Activated B cell treated with CpG ODN at 0.5 μM for 24 hours (primary cell): ENCODE results near the gene IGFBP4. TPM values are rescaled to one million over a fixed set of nuclear protein-coding genes. Genes with fewer than 3 reads are reported as not detected.

Experiments
- ATAC-seq: fragments of 200-7000 bp; cut with Tn5 transposase; one replicate; pipeline ENCODE4 v1.10.0; 2021; ENCODE audit warnings: low read depth, mild to moderate bottlenecking, moderate library complexity
- CTCF ChIA-PET: fragments of 350-600 bp; sonication (Branson Sonifier 250); formaldehyde crosslinking; loops from one replicate; lab custom pipeline; 2021; ENCODE audit warnings: antibody characterized with exemption; lab: Charles Lee
- POLR2A ChIA-PET: fragments of 350-600 bp; sonication (Branson Sonifier 250); formaldehyde crosslinking; loops from one replicate; lab custom pipeline; 2021; ENCODE audit warnings: antibody characterized with exemption; lab: Charles Lee
- DNase-seq: peaks from one replicate; pipeline ENCODE4 v3.0.0; 2022
- H3K27ac Mint-ChIP-seq: one replicate; pipeline ENCODE4 v1.8.0; 2020; ENCODE audit warnings: mixed read lengths
- H3K27me3 Mint-ChIP-seq: one replicate; pipeline ENCODE4 v1.8.0; 2021; ENCODE audit warnings: mixed read lengths
- H3K36me3 Mint-ChIP-seq: one replicate; pipeline ENCODE4 v1.8.0; 2021; ENCODE audit warnings: low read depth, mixed read lengths
- H3K4me1 Mint-ChIP-seq: one replicate; pipeline ENCODE4 v1.8.0; 2021; ENCODE audit warnings: mixed read lengths
- H3K4me3 Mint-ChIP-seq: one replicate; pipeline ENCODE4 v1.8.0; 2020; ENCODE audit warnings: mild to moderate bottlenecking, mixed read lengths
- H3K9me3 Mint-ChIP-seq: one replicate; pipeline ENCODE4 v1.8.0; 2020; ENCODE audit warnings: mixed read lengths
- CTCF ChIP-seq: fragments of 200-600 bp; IDR thresholded peaks from one replicate; pipeline ENCODE4 v1.8.0; 2022; ENCODE audit warnings: antibody characterized with exemption, mild to moderate bottlenecking
- intact Hi-C: fragments of 100-400 bp; cut with micrococcal nuclease; formaldehyde crosslinking; loops from one replicate; pipeline ENCODE4 v1.15.1; 2024
- total RNA-seq: library from RNA; stranded (reverse); gene quantifications from 2 replicates; pipeline ENCODE4 v1.2.3, GENCODE V29; 2022

The IGFBP4 gene
- total RNA-seq, 1 donor from 2014 or later = 18.0 TPM

- no peaks in the 10 kb centered on the region for H3K9me3 Mint-ChIP-seq
- TF ChIP-seq CTCF = no peak
- no peak overlapping the region for H3K4me3 Mint-ChIP-seq
- H3K36me3 Mint-ChIP-seq = no peaks in the 10 kb centered on the region
- no peak overlapping the region for H3K27ac Mint-ChIP-seq
- intact Hi-C loops = no loop called here
- ATAC-seq (no peak), DNase-seq (no peak)
- H3K4me1 Mint-ChIP-seq = peaks cover 2% of the 10 kb centered on the region
- ChIA-PET CTCF (interaction anchor here (0.8 to 1.7 kb wide), 2 partner anchors 21 to 36 kb away, joined by 3 to 4 read pairs; no protein-coding TSS in a partner anchor), POLR2A (interaction anchor here (0.6 to 0.7 kb wide), 2 partner anchors 35 to 178 kb away, joined by 3 read pairs; no protein-coding TSS in a partner anchor)
- peaks cover 14% of the 10 kb centered on the region for H3K27me3 Mint-ChIP-seq
Measured at GRCh38 chr17:40497695-40498094, 54.4 kb downstream of the IGFBP4 start.

- DNase-seq (no peak), ATAC-seq (no peak)
- Mint-ChIP-seq H3K27ac (no peak overlapping the region), H3K27me3 (peaks cover 14% of the 10 kb centered on the region), H3K9me3 (no peaks in the 10 kb centered on the region), H3K36me3 (no peaks in the 10 kb centered on the region), H3K4me1 (peaks cover 2% of the 10 kb centered on the region), H3K4me3 (no peak overlapping the region)
- ChIA-PET CTCF (interaction anchor here (0.8 to 1.7 kb wide), 2 partner anchors 22 to 35 kb away, joined by 3 to 4 read pairs; no protein-coding TSS in a partner anchor), POLR2A (interaction anchor here (0.7 kb wide), 2 partner anchors 18 to 34 kb away, joined by 3 to 5 read pairs; no protein-coding TSS in a partner anchor)
- intact Hi-C loops = no loop called here
- no peak for TF ChIP-seq CTCF
Measured at GRCh38 chr17:40498281-40499084, 55.2 kb downstream of the IGFBP4 start.

GRCh38 chr17:40499551-40500189 is 56.4 kb downstream of the IGFBP4 start:
- ATAC-seq (no peak), DNase-seq (no peak)
- Mint-ChIP-seq H3K9me3 (no peaks in the 10 kb centered on the region), H3K27ac (no peak overlapping the region), H3K36me3 (no peaks in the 10 kb centered on the region), H3K4me1 (peaks cover 2% of the 10 kb centered on the region), H3K4me3 (no peak overlapping the region), H3K27me3 (peaks cover 14% of the 10 kb centered on the region)
- no peak for TF ChIP-seq CTCF
- intact Hi-C loops = no loop called here
- ChIA-PET POLR2A (no interaction called here), CTCF (interaction anchor here (1.0 kb wide), 1 partner anchor 33 kb away, joined by 4 read pairs; no protein-coding TSS in a partner anchor)

- no peak for TF ChIP-seq CTCF
- no peak overlapping the region for H3K27ac Mint-ChIP-seq
- H3K4me1 Mint-ChIP-seq = peaks cover 2% of the 10 kb centered on the region
- CTCF ChIA-PET = interaction anchor here (1.0 kb wide), 1 partner anchor 33 kb away, joined by 4 read pairs; no protein-coding TSS in a partner anchor
- no peak for DNase-seq
- no peak overlapping the region for H3K4me3 Mint-ChIP-seq
- POLR2A ChIA-PET = no interaction called here
- H3K36me3 Mint-ChIP-seq = no peaks in the 10 kb centered on the region
- no peaks in the 10 kb centered on the region for H3K9me3 Mint-ChIP-seq
- no peak for ATAC-seq
- peaks cover 14% of the 10 kb centered on the region for H3K27me3 Mint-ChIP-seq
- intact Hi-C loops = no loop called here
Measured at GRCh38 chr17:40500190-40500589, 56.9 kb downstream of the IGFBP4 start.

- ChIA-PET POLR2A (no interaction called here), CTCF (no interaction called here)
- Mint-ChIP-seq H3K4me1 (peaks cover 3% of the 10 kb centered on the region), H3K27me3 (peaks cover 14% of the 10 kb centered on the region), H3K9me3 (no peaks in the 10 kb centered on the region), H3K27ac (no peak overlapping the region), H3K36me3 (no peaks in the 10 kb centered on the region), H3K4me3 (no peak overlapping the region)
- no peak for TF ChIP-seq CTCF
- no peak for ATAC-seq
- no peak for DNase-seq
- intact Hi-C loops = no loop called here
Measured at GRCh38 chr17:40500709-40501108, 57.5 kb downstream of the IGFBP4 start.
